Activated naive CD4-positive, alpha-beta T cell treated with anti-CD3 and anti-CD28 coated beads, Interleukin-2, amount 50 U/mL, for 24 hours (primary cell): ENCODE data around the gene CD44.
A peak's percentile ranks its signal among the peaks of the same experiment; 100 is the strongest.

Source experiments
- H3K27ac Mint-ChIP-seq: one replicate; pipeline ENCODE4 v1.8.0; 2021; ENCODE audit warnings: mild to moderate bottlenecking, mixed read lengths
- H3K27me3 Mint-ChIP-seq: one replicate; pipeline ENCODE4 v1.8.0; 2021; ENCODE audit warnings: mixed read lengths
- H3K36me3 Mint-ChIP-seq: one replicate; pipeline ENCODE4 v1.8.0; 2021; ENCODE audit warnings: mixed read lengths
- H3K4me1 Mint-ChIP-seq: one replicate; pipeline ENCODE4 v1.8.0; 2021; ENCODE audit warnings: mixed read lengths
- H3K4me3 Mint-ChIP-seq: one replicate; pipeline ENCODE4 v1.8.0; 2021; ENCODE audit warnings: mild to moderate bottlenecking, mixed read lengths
- H3K9me3 Mint-ChIP-seq: one replicate; pipeline ENCODE4 v1.8.0; 2021; ENCODE audit warnings: mixed read lengths

Gene CD44

DNA sequence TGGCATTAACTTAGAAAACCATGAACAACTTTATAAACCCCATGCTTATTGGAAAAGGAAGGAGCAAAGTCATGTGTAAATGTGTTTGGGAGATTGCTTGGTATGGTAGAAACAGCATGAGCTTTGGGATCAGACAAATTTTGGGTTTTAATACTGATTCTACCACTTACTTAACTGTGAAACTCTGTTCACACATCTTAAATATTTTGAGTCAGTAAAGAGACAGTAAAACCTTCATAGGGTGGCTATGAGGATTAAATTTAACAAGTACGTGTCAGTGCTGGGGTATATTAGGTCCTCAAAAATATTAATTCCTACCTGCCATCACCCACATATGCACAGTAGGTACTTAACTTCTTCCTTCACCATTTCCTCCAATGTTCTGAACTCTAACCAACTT is 96.5 kb downstream of the CD44 start:
- Mint-ChIP-seq H3K4me1 (peaks cover 76% of the 10 kb centered on the region), H3K4me3 (no peak overlapping the region), H3K27ac (peak overlapping the region; percentile 70), H3K9me3 (no peaks in the 10 kb centered on the region), H3K27me3 (no peaks in the 10 kb centered on the region), H3K36me3 (peaks cover 25% of the 10 kb centered on the region)

DNA sequence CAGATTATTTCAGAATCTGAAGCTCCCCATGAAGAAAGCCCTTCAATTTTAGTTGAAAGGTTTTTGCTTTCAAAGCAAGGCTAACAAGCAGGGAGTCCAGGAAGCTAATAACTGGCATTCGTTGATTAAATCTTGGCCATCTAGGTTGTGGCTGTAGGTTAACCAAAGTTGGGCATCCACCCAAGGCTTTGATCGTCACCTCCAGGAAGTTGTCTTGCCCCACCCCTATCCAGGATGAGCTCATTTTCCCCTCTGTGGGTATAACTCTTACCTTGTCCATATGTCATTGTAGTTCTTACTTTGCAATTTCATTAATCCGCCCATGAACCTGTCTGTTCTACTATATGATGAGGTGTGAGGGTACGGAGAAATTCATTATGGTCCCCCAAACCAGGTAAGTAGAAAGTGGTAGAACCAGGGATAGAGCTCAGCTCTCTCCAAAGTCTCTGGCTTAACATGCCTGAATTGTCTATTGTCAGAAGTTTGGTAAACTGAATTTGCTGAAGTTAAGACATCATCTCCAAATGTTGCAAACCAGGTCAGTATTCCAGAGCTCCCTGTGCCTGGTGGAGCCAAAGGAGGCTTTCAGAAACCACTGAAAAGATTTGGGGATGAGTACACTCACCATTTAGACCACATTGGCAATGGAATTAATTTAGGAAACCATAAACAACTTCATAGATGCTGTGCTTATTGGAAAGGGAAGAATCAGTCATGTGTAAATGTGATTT is 97.1 kb downstream of the CD44 start:
- Mint-ChIP-seq H3K27me3 (no peaks in the 10 kb centered on the region), H3K4me3 (no peak overlapping the region), H3K27ac (peak overlapping the region; percentile 42), H3K36me3 (peaks cover 20% of the 10 kb centered on the region), H3K9me3 (no peaks in the 10 kb centered on the region), H3K4me1 (peaks cover 81% of the 10 kb centered on the region)

DNA sequence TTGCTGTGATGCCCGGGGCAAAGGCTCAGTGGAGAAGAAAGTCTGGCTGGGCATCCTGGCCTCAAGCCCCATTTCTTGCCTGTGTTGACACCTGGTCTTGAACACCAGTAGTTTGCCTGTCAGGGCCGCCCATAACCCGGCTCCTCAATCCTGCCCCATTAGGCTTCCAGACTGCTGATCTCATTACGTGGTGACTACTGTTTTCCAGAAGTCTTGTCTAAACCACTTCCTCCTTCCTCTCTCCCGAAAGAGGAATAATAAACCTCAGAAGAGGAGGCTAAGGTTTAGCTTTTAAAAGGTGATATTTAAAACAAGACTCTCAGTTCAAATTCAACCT is 97.7 kb downstream of the CD44 start:
- Mint-ChIP-seq H3K4me3 (no peak overlapping the region), H3K4me1 (peaks cover 85% of the 10 kb centered on the region), H3K27ac (no peak overlapping the region), H3K9me3 (no peaks in the 10 kb centered on the region), H3K36me3 (peaks cover 15% of the 10 kb centered on the region), H3K27me3 (no peaks in the 10 kb centered on the region)

DNA sequence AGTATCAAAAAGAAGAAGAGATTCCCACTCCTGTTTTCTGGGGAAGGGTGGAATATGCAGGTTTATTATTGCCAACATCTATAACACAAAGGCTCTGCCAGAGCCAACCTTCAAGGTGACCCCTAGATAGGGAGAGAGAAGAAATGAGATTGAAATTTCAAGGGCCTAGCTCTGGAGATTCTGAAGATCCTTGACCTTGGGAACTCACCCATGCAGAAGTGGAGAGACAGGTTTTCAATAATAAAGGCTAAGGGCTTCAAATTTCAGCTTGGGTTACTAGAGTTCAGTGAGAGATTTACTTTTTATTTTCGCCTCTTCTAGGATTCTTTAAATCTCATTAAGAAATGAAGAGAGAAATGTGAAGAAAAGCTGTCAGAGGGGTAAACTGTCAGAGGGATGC is 98.4 kb downstream of the CD44 start:
- Mint-ChIP-seq H3K4me1 (peaks cover 88% of the 10 kb centered on the region), H3K27ac (no peak overlapping the region), H3K9me3 (no peaks in the 10 kb centered on the region)

DNA sequence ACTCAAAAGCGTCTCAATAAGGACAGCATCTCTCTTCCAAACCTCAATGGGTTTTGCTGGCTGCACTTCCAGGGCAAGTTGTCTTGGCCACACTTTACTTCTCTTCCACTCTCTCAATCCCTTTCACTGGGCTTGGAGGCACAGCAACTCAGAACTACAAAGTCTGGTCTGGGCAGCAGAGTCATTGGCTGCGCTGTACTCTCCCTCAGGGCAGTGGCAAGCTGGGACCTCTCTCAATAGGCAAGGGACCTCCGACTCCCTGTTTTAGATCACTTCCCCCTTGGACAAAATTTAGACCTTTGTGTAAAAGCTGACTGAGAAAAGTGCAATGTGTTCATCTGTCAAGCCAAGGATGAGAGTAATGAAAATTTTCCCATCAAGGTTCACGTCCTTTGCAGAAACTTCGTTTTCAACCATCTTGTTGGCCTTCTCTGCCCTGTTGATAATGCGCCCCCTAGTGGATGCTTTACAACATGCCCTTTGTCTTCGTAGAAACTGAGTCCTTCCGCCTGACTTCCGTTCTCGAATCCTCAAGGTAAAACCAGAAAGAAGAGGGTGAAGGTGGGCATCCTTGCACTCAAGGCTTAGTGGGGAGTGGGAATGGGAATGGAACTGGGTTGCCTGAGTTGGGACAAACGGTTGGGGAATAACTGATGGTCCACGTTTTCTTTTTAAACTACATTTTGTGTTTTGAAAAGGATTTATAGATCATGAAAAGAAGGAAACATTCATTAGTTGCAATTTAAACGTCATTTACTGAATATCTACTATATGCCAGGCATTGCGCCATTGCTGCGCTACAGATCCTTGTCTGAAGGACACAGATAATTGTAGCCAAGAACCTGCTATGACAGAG is 99.1 kb downstream of the CD44 start:
- Mint-ChIP-seq H3K4me3 (no peak overlapping the region), H3K36me3 (peaks cover 8% of the 10 kb centered on the region), H3K27ac (peak overlapping the region; percentile 47), H3K4me1 (peaks cover 91% of the 10 kb centered on the region), H3K27me3 (no peaks in the 10 kb centered on the region), H3K9me3 (no peaks in the 10 kb centered on the region)

More for the DNA sequence above, 98.4 kb downstream of the CD44 start:
- Mint-ChIP-seq H3K36me3 (peaks cover 12% of the 10 kb centered on the region), H3K4me3 (no peak overlapping the region), H3K27me3 (no peaks in the 10 kb centered on the region)

DNA sequence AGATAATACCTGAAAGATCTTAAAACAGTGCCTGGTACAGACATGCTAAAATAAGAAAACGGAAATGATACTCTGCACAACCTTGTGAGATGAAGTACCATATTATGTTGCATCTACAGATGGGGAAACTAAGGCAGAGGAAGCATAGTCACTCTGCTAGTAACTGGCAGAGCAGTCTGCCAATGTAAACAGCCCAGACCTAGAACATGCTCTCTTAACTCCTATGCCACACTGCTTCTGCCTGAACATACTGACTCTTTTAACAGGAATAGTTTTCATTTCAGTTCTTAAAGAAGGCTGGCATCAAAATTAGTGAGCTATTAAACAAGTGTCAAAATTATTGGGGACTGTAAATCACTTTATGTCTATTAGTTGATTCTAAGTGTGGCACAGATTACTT is 99.9 kb downstream of the CD44 start:
- Mint-ChIP-seq H3K36me3 (peaks cover 5% of the 10 kb centered on the region), H3K27me3 (no peaks in the 10 kb centered on the region), H3K27ac (no peak overlapping the region), H3K4me3 (no peak overlapping the region), H3K4me1 (peaks cover 91% of the 10 kb centered on the region), H3K9me3 (no peaks in the 10 kb centered on the region)

DNA sequence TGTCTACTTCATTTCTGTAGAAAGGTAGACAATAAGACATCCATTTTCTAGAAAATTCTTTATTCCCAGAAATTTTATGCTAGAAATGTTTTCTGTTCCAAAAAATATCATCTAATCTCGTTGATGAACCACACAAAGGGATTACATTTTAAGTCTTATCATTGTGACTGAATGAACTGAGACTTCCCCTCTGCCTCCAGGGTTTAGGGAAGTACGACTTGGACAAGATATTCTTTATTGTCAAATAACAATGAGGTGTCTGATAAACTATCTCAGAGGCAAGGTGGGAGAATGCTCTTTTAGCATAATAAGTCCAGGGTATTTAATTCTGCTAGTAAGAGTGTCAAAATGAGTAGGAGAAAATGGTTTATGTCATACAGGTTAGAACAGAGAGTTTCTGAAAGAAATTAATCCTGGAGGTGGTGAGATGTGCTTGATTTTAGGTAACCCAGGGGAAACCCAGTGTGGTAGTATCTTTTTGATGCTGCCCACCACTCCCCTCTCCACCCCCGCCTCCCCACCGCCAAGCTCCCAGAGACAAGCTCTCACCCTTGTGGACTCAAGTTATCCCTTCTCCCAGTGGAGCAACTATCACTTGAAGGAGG is 100.6 kb downstream of the CD44 start:
- Mint-ChIP-seq H3K27me3 (no peaks in the 10 kb centered on the region), H3K9me3 (peaks cover 5% of the 10 kb centered on the region), H3K36me3 (peaks cover 4% of the 10 kb centered on the region), H3K4me3 (no peak overlapping the region), H3K27ac (no peak overlapping the region), H3K4me1 (peaks cover 91% of the 10 kb centered on the region)

DNA sequence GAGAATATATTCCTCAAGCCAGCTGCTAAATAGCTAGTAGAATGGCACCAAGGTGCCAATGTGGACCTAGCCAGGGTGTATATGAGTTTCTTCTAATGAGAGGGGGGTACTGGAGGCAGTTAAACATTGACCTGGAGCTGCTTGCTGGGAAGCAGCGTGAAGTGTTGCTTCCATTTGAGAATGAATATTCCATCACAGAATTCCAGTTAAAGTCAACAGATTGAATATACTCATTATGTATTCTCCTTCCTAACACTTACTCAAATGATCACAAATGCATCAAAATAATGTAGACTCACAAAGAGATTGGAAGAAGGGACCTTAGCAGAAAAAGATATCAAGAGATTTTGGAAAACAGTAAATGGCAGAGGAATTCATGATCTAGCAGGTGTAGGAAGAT is 102.1 kb downstream of the CD44 start:
- Mint-ChIP-seq H3K4me3 (no peak overlapping the region), H3K36me3 (peaks cover 4% of the 10 kb centered on the region), H3K4me1 (peaks cover 93% of the 10 kb centered on the region), H3K27ac (peak overlapping the region; percentile 19), H3K9me3 (peaks cover 6% of the 10 kb centered on the region), H3K27me3 (no peaks in the 10 kb centered on the region)

DNA sequence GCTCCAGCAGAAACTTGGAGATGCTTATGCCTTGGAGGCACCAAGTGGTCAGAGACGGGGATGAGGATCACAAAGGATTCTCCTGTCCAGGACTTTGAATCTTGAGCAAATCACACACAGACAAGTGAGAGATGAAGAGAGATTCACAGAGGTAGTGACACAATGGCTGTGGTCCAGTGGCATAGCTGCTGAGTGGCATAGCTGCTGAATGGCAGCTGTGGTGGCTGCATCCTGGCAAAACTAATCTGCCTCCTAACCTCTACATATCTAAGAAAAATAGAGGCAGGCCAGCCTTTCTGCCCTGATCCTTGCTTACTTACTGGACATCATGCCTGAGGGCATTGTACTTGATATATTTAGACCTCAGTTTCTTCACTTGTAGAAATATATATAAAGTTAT is 102.6 kb downstream of the CD44 start:
- Mint-ChIP-seq H3K27ac (peak overlapping the region; percentile 19), H3K9me3 (peaks cover 6% of the 10 kb centered on the region), H3K4me1 (peaks cover 93% of the 10 kb centered on the region), H3K27me3 (no peaks in the 10 kb centered on the region), H3K36me3 (peaks cover 4% of the 10 kb centered on the region), H3K4me3 (no peak overlapping the region)

DNA sequence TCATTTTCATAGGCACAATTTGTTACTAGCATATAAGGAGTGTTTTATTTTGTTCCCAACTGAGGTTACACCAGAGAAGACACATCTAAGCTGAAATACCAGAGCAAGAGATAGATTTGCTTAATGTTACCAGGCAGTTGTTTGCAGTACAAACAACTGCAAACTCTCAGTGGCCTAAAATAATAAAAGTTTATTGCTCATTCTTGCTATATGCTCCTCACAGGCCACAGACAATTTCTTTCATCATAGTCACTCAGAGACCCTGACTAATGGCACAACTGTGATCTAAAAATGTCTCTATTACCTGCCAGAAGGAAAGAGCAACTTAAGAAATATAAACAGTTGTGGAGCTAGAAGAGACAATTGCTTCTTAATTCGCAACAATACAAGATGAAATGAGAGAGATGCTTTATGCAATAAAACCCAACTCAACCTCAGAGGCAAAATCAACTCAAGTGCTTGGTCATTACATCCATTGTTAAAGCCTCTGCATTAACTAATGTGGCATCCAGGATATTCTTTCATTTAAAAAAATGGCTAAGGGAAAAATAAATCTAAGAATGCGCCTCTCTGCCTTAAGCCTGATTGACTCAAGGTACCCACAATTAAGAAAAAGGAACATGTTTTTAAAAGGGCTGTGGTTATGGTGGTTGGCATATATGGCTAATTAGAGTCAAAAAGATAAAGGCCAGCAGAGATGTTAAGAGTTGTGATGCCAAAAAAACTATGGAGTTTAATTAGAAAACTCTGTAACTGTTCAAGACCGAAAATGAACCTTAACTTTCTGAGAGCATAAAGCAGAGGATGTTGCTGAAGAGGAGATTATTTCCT is 103.7 kb downstream of the CD44 start:
- H3K36me3 Mint-ChIP-seq: peaks cover 4% of the 10 kb centered on the region
- H3K9me3 Mint-ChIP-seq: peaks cover 6% of the 10 kb centered on the region
- peak overlapping the region; percentile 86 for H3K27ac Mint-ChIP-seq
- H3K27me3 Mint-ChIP-seq: no peaks in the 10 kb centered on the region
- H3K4me3 Mint-ChIP-seq: peak overlapping the region; percentile 59
- peaks cover 95% of the 10 kb centered on the region for H3K4me1 Mint-ChIP-seq

DNA sequence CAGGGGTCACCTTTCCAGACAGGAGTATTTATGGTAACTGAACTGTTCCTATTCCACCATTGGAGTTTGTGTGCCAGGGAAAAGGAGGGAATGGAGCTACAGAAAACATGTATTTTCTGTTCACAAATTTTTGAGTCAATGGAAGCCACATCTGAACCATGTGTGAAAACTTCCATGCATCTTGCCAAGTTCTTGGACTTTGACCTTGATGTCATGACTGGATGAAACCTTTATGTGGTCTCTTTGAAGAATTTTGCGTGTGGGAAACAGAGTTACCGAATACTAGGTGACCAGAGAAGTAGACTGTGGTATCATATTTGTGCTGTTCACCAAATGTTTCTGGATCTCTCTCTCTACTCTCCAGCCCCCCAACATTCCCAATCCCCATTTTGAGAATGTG is 104.8 kb downstream of the CD44 start:
- Mint-ChIP-seq H3K27ac (no peak overlapping the region), H3K4me3 (no peak overlapping the region), H3K4me1 (peaks cover 94% of the 10 kb centered on the region), H3K27me3 (no peaks in the 10 kb centered on the region), H3K36me3 (no peaks in the 10 kb centered on the region), H3K9me3 (peaks cover 6% of the 10 kb centered on the region)

DNA sequence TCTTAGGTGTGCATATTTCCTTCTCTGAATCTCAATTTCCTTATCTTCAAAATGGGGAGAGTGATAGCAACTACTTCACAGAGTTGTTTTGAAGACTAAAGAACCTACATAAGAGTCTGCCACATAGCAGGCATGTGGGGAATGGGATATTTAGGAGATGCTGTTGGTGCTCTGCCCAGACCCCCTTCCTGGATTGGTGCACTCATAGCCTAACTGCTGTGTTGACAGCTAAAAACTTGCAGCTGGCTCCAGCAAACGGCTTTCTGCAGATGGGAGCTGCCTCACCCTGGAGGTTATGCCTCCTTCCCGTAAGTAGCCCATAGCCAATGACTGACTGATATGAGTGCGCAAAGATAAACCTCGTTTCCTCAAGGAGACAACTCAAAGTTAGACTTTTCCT is 106.1 kb downstream of the CD44 start:
- Mint-ChIP-seq H3K4me3 (no peak overlapping the region), H3K9me3 (peaks cover 6% of the 10 kb centered on the region), H3K27me3 (no peaks in the 10 kb centered on the region), H3K4me1 (peaks cover 96% of the 10 kb centered on the region), H3K27ac (peak overlapping the region; percentile 17), H3K36me3 (peaks cover 3% of the 10 kb centered on the region)

DNA sequence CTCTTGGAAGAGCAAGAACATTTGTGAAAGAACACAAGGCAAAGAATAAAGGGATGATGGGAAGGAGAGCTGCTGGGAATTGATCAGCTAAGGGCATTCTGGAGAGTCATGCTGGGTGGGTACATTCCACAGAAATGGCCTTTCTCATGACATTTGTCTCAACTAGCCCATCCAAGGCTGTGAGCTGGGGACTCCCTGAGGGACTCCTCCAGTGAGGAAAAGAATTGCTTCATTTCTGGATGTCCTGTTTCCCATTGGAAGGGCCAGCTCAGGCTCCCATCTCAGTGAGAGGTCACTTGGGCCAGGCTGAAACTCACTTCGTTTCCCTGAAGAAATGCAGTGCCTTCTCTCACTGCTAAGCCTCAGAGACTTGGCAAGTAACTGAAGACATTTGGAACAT is 106.8 kb downstream of the CD44 start:
- no peak overlapping the region for H3K4me3 Mint-ChIP-seq
- H3K36me3 Mint-ChIP-seq: peaks cover 3% of the 10 kb centered on the region
- H3K9me3 Mint-ChIP-seq: peaks cover 6% of the 10 kb centered on the region
- no peaks in the 10 kb centered on the region for H3K27me3 Mint-ChIP-seq
- H3K27ac Mint-ChIP-seq: no peak overlapping the region
- H3K4me1 Mint-ChIP-seq: peaks cover 96% of the 10 kb centered on the region

DNA sequence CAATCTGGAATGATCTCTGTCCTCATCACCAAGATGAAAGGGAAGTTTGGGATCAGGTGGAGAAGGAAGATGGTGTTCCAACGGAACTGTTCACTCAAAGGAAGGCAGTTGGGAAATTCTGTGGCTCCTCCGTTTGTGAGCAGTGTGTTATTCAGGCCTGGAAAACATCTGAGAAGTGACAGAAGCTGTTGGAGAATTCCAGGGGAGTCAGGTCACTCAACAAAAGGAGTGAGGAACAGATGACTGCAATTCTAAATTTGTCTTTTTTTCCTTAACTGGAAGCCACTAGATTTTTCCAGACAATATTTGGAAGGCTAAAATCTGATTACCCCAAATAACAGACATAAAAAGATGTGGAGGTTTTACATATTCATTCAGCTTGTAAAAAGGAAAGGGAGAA is 107.8 kb downstream of the CD44 start:
- Mint-ChIP-seq H3K9me3 (peaks cover 6% of the 10 kb centered on the region), H3K36me3 (peaks cover 3% of the 10 kb centered on the region), H3K4me1 (peaks cover 96% of the 10 kb centered on the region), H3K27ac (peak overlapping the region; percentile 84), H3K4me3 (peak overlapping the region; percentile 23), H3K27me3 (no peaks in the 10 kb centered on the region)

DNA sequence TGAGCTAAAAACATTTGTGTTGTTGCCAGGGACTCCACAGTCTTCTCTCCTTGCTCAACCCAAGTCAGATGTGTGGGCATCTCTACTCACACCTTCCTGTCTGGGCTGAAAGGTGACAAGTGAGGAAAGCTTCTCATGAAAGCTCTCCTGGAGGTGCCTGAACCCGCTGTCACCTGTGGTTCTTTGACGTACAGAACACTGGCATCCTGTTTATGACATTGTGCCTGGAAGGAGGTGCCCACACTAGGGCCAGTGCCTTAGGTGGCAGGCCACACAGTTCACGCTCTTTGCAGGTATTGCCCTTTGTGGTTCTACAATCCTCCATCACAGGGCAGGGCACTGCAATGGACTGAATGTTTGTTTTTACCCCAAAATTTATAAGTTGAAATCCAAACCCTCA is 108.5 kb downstream of the CD44 start:
- H3K27ac Mint-ChIP-seq: peak overlapping the region; percentile 74
- H3K4me1 Mint-ChIP-seq: peaks cover 96% of the 10 kb centered on the region
- H3K27me3 Mint-ChIP-seq: no peaks in the 10 kb centered on the region
- peak overlapping the region; percentile 2 for H3K4me3 Mint-ChIP-seq
- peaks cover 6% of the 10 kb centered on the region for H3K9me3 Mint-ChIP-seq
- H3K36me3 Mint-ChIP-seq: peaks cover 3% of the 10 kb centered on the region
